ENCODE measurements around the gene ADM2.
"Not testable (repeated sequence)": the region's sequence is repeated elsewhere in the genome, so short reads cannot be mapped to it uniquely, and the experiment has no call there.

ADM2 gene

GRCh38 chr22:50481440-50482106 is at the start of gene ADM2:
ADM2 (plus strand) TSS chr22:50481543; CDS start chr22:50481848, 305 bp downstream.
- peak; percentile 40 for DNase-seq (ENCODE audit: low read depth)

GRCh38 chr22:50432131-50432876 is 49.0 kb upstream of the ADM2 start:
- DNase-seq (ENCODE audit: low read depth): no peak

- not testable (repeated sequence) for DNase-seq (ENCODE audit: low read depth)
Measured at GRCh38 chr22:50432877-50433510, 48.3 kb upstream of the ADM2 start.

GRCh38 chr22:50434849-50435248 is 46.5 kb upstream of the ADM2 start:
- DNase-seq (ENCODE audit: low read depth): no peak

- no peak for DNase-seq (ENCODE audit: low read depth)
Measured at GRCh38 chr22:50435291-50436014, 45.9 kb upstream of the ADM2 start.

- DNase-seq (ENCODE audit: low read depth): no peak
Measured at GRCh38 chr22:50436015-50436830, 45.1 kb upstream of the ADM2 start.

GRCh38 chr22:50436841-50437341 is 44.5 kb upstream of the ADM2 start:
- no peak for DNase-seq (ENCODE audit: low read depth)

- DNase-seq (ENCODE audit: low read depth): no peak
Measured at GRCh38 chr22:50437511-50438304, 43.6 kb upstream of the ADM2 start.

GRCh38 chr22:50438305-50439275 is 42.8 kb upstream of the ADM2 start:
- no peak for DNase-seq (ENCODE audit: low read depth)

- no peak for DNase-seq (ENCODE audit: low read depth)
Measured at GRCh38 chr22:50439314-50439870, 42.0 kb upstream of the ADM2 start.

GRCh38 chr22:50439871-50440331 is 41.4 kb upstream of the ADM2 start:
- DNase-seq (ENCODE audit: low read depth): no peak

- no peak for DNase-seq (ENCODE audit: low read depth)
Measured at GRCh38 chr22:50440544-50441249, 40.6 kb upstream of the ADM2 start.

- no peak for DNase-seq (ENCODE audit: low read depth)
Measured at GRCh38 chr22:50441428-50441993, 39.8 kb upstream of the ADM2 start.

GRCh38 chr22:50443197-50443596 is 38.1 kb upstream of the ADM2 start:
- DNase-seq (ENCODE audit: low read depth): no peak

GRCh38 chr22:50443801-50444625 is 37.3 kb upstream of the ADM2 start:
- no peak for DNase-seq (ENCODE audit: low read depth)

GRCh38 chr22:50444663-50445062 is 36.7 kb upstream of the ADM2 start:
- no peak for DNase-seq (ENCODE audit: low read depth)

Data from stimulated activated CD8-positive, alpha-beta memory T cell treated with anti-CD3 and anti-CD28 coated beads, Interleukin-15, amount 100 ng/mL, for 1 hour (primary cell).